ENCODE data around the gene RBM27. TPM values are rescaled to one million over a fixed set of nuclear protein-coding genes. Genes with fewer than 3 reads are reported as not detected.

RBM27 gene
- polyA plus RNA-seq, 1 of the 3 experiments (the other 2 are of a cell fraction), result 8.2 TPM

DNA sequence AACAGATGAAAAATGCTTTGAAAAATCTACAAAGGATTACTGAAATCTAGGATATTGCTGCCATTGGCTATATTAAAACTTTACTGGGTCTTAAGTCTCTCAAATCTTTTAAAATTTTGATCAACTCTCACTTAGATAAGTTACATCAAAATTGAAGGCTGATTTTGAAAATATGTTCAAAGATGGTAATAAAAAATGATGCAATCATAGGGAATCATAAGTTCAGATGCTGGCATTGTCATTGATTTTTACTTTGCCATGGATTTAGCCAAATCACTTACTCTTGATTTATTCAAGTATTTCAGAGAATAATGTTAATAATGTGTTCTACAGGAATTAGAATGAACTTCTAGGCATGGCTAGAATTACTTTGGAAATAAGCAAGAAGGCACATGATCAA lies 45.1 kb upstream of the RBM27 start (continued):
- TF ChIP-seq USF1 (IDR thresholded peaks at IDR 0.05; ENCODE audit: borderline replicate concordance, low read depth) (no peak), REST (IDR thresholded peaks at IDR 0.05; ENCODE audit: low read depth, low read length) (no peak), SIN3A (IDR thresholded peaks at IDR 0.05; ENCODE audit: borderline replicate concordance, low read depth, low read length) (no peak), NRF1 (IDR thresholded peaks at IDR 0.05; ENCODE audit: low read depth, low read length) (no peak)
- TF ChIP-seq, protein P1, sequence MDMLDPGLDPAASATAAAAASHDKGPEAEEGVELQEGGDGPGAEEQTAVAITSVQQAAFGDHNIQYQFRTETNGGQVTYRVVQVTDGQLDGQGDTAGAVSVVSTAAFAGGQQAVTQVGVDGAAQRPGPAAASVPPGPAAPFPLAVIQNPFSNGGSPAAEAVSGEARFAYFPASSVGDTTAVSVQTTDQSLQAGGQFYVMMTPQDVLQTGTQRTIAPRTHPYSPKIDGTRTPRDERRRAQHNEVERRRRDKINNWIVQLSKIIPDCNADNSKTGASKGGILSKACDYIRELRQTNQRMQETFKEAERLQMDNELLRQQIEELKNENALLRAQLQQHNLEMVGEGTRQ (IDR thresholded peaks at IDR 0.05; ENCODE audit: borderline replicate concordance, low read depth, low read length), result no peak

DNA sequence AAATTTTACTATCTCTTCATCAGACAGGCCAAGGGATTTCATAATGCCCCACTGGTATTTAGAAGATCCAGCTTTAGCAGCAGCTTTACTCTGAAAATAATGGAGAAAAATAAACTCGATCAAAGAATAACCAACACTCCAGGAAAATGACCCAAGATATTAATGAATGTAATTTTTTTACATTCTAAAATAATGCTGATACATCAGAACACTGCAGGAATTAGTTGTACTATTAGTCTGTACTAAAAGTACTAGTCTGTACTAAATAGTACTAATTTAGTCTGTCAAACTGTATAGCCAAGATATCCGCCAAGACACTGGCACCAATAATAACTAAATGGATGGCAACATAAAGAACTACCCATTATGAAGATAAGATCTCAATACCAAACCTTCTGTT lies 39.0 kb upstream of the RBM27 start:
- Histone ChIP-seq H3K79me2 (ENCODE audit: insufficient read depth) (peaks cover 14% of the 10 kb centered on the region), H2AFZ (ENCODE audit: low read depth) (no peak overlapping the region), H3K9me3 (no peaks in the 10 kb centered on the region), H3K27ac (ENCODE audit: low read depth in 2 of 2, low read length in 1 of 2) (no peak overlapping the region), H3K4me3 (ENCODE audit: low read depth in 2 of 2, low read length in 1 of 2) (no peak overlapping the region), H4K20me1 (ENCODE audit: insufficient read depth) (no peaks in the 10 kb centered on the region), H3K9ac (no peak overlapping the region), H3K4me2 (no peak overlapping the region), H3F3A (replicated peaks; ENCODE audit: insufficient read depth) (no peaks in the 10 kb centered on the region), H3K4me1 (ENCODE audit: control insufficient read depth in 1 of 2, insufficient read depth in 2 of 2, low read depth in 1 of 2, low read length in 1 of 2) (no peaks in the 10 kb centered on the region), H3K9me2 (no peaks in the 10 kb centered on the region), H3K36me3 (replicated peaks in 1 of 2; ENCODE audit: control insufficient read depth in 1 of 2, insufficient read depth in 2 of 2, low read length in 1 of 2) (peaks cover 73 to 85% of the 10 kb centered on the region in 2 experiments), H3K27me3 (ENCODE audit: insufficient read depth) (no peaks in the 10 kb centered on the region)
- ChIA-PET CTCF (interaction anchor here (1.1 kb wide), 1 partner anchor 98 kb away, joined by 3 read pairs; no protein-coding TSS in a partner anchor), POLR2A (no interaction called here)
- DNase-seq, result no peak
- TF ChIP-seq FOSL2 (IDR thresholded peaks at IDR 0.05; ENCODE audit: borderline replicate concordance, low read depth), result no peak
- TF ChIP-seq MXI1 (IDR thresholded peaks at IDR 0.05; ENCODE audit: low read depth, low read length), result no peak
- no peak for TF ChIP-seq IRF3 (IDR thresholded peaks at IDR 0.05; ENCODE audit: low read depth, low read length)
- TF ChIP-seq FOXM1 (IDR thresholded peaks at IDR 0.05; ENCODE audit: low read depth), result no peak
- no peak for TF ChIP-seq FOXJ3 (CRISPR knock-in tag; IDR thresholded peaks at IDR 0.05)
- no peak for TF ChIP-seq USF1 (IDR thresholded peaks at IDR 0.05; ENCODE audit: borderline replicate concordance, low read depth)
- TF ChIP-seq RAD21 (IDR thresholded peaks at IDR 0.05; ENCODE audit: low read length), result no peak
- TF ChIP-seq TEAD4 (IDR thresholded peaks at IDR 0.05; ENCODE audit: borderline replicate concordance, insufficient read depth), result no peak
- TF ChIP-seq RCOR1 (IDR thresholded peaks at IDR 0.05; ENCODE audit: low read length), result no peak
- TF ChIP-seq JUND (IDR thresholded peaks at IDR 0.05), result no peak
- no peak for TF ChIP-seq PBX3 (IDR thresholded peaks at IDR 0.05)
- no peak for TF ChIP-seq TAF1 (IDR thresholded peaks at IDR 0.05; ENCODE audit: borderline replicate concordance, low read depth, low read length)
- TF ChIP-seq SIN3A (IDR thresholded peaks at IDR 0.05; ENCODE audit: borderline replicate concordance, low read depth, low read length), result no peak
- TF ChIP-seq GATA2 (CRISPR knock-in tag; IDR thresholded peaks at IDR 0.05), result no peak
- WGBS (ENCODE audit: low lambda C conversion rate), result 97% methylated on average over 2 of the region's 2 CpGs
